ENCODE results near the gene GPX7. TPM values are rescaled to one million over a fixed set of nuclear protein-coding genes. Genes with fewer than 3 reads are reported as not detected.

Gene GPX7
- total and polyA plus RNA-seq, 9 donors, result 10.3 to 23.7 (median 13.2) TPM

DNA sequence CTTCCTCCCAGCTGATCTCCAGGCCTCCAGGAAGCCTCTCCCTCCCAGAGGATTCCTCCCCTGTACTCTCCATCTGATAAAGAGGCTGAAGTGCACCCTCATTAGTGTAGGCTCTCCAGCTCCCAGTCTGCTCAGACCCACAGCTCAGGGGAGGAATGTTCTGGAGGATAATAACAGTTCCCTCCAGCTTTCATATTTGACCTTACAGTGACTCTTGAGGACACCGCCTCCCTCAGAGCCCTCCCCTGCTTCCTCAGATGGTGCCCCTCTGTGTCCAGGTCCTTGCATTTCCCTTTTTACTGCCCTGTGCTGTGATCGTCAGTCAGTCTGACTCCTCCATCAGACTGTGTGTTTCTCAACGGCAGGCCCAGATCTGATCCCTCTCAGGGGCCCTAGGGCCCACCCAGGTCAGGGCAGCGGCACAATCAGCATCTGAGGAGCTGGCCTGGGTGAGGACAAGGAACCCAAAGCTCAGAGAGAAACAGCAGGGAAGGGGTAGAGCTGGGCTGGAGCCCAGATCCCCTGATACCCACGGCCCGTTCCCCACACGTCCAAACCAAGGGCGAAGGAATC lies 29.7 kb downstream of the GPX7 start:
- H3K27me3 ChIP-seq, result no peaks in the 10 kb centered on the region
- H3K36me3 ChIP-seq, result no peaks in the 10 kb centered on the region
- no peak for TF ChIP-seq POLR2A (IDR thresholded peaks at IDR 0.05)
- TF ChIP-seq, protein P1, sequence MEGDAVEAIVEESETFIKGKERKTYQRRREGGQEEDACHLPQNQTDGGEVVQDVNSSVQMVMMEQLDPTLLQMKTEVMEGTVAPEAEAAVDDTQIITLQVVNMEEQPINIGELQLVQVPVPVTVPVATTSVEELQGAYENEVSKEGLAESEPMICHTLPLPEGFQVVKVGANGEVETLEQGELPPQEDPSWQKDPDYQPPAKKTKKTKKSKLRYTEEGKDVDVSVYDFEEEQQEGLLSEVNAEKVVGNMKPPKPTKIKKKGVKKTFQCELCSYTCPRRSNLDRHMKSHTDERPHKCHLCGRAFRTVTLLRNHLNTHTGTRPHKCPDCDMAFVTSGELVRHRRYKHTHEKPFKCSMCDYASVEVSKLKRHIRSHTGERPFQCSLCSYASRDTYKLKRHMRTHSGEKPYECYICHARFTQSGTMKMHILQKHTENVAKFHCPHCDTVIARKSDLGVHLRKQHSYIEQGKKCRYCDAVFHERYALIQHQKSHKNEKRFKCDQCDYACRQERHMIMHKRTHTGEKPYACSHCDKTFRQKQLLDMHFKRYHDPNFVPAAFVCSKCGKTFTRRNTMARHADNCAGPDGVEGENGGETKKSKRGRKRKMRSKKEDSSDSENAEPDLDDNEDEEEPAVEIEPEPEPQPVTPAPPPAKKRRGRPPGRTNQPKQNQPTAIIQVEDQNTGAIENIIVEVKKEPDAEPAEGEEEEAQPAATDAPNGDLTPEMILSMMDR (IDR thresholded peaks at IDR 0.05), result no peak
- TF ChIP-seq EP300 (IDR thresholded peaks at IDR 0.05), result no peak
- peaks cover 4% of the 10 kb centered on the region for H3K4me1 ChIP-seq (ENCODE audit: insufficient read depth)
- H3K9me3 ChIP-seq, result no peaks in the 10 kb centered on the region
- 72 to 74% (median 74%) methylated on average over 8 of the region's 8 CpGs for WGBS, 3 donors
- H3K4me3 ChIP-seq, result no peak overlapping the region
- H3K27ac ChIP-seq, result no peak overlapping the region
- DNase-seq, result no peak
- intact Hi-C loops (cut with DNase I), result no loop called here

DNA sequence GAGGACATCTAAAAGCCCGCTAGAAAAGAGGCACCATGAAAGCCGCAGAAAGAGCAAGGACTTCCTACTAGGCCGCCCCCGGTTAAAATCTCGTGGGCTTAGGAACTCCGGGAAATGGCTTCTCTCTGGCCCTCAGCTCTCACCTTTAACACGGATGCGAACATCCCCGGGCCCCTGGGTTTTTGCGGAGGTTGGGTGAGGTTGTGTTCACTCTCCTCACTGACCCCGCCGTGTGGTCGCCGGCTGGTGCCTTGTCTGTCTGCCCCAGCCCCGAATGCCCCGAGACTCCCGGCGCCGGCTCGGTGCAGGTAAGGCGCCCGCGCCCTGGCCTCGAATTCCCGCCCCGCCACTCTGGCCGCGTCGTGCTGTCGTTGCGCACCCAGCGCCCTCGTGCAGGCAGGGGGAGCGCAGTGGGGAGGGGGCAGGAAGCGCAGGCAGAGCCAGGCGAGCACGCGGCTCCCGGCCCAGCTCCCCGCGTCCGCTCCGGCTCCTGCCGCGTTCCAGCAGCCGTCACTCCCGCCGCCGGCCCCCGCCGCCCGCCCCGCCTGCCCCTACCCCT lies 30.6 kb downstream of the GPX7 start, which contains the start of gene SHISAL2A:
Gene SHISAL2A (plus strand): TSS at position 437 of the 559 bp plus-strand sequence. CDS start 326 bp downstream, outside the sequence.
- H3K4me1 ChIP-seq (ENCODE audit: insufficient read depth), result peaks cover 4% of the 10 kb centered on the region
- WGBS, 3 donors, result 18 to 29% (median 23%) methylated on average over 36 to 53 of the region's 53 CpGs
- no peak within 1 kb of the TSS for H3K27ac ChIP-seq
- H3K9me3 ChIP-seq, result no peaks in the 10 kb centered on the region
- peak within 1 kb of the TSS; percentile 20 for H3K4me3 ChIP-seq
- no peaks in the 10 kb centered on the region for H3K27me3 ChIP-seq
- intact Hi-C loops (cut with DNase I), result no loop called here
- TF ChIP-seq, protein P1 (IDR thresholded peaks at IDR 0.05), result no peak
- no peak for TF ChIP-seq EP300 (IDR thresholded peaks at IDR 0.05)
- peak in 3 of 5 donors; percentile 27 to 45 (median 37) for DNase-seq
- no peaks in the 10 kb centered on the region for H3K36me3 ChIP-seq

DNA sequence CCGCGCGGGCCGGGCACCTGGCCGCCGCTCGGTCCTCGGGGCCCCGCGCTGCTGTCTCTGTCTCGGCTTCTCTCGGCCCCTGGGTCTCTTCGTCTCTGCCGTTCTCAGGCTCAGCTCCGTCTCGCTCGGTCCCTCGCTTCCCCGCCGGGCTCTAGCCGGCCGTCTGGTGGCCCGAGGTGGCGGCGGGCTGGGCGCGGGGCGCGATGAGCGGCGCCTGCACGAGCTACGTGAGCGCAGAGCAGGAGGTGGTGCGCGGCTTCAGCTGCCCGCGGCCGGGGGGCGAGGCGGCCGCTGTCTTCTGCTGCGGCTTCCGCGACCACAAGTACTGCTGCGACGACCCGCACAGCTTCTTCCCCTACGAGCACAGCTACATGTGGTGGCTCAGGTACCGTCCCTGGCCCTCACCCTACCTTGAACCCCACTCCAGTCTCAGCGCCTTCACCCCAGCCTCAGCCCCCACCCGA lies 31.2 kb downstream of the GPX7 start:
- no peak overlapping the region for H3K27ac ChIP-seq
- TF ChIP-seq, protein P1 (IDR thresholded peaks at IDR 0.05), result no peak
- TF ChIP-seq EP300 (IDR thresholded peaks at IDR 0.05) (no peak), POLR2A (IDR thresholded peaks at IDR 0.05) (no peak)
- intact Hi-C loops (cut with DNase I), result no loop called here
- H3K27me3 ChIP-seq, result no peaks in the 10 kb centered on the region
- no peaks in the 10 kb centered on the region for H3K36me3 ChIP-seq
- peak overlapping the region; percentile 20 for H3K4me3 ChIP-seq
- H3K9me3 ChIP-seq, result no peaks in the 10 kb centered on the region
- H3K4me1 ChIP-seq (ENCODE audit: insufficient read depth), result peaks cover 4% of the 10 kb centered on the region
- WGBS, 3 donors, result 15 to 33% (median 22%) methylated on average over 35 to 52 of the region's 52 CpGs
- no peak for DNase-seq

DNA sequence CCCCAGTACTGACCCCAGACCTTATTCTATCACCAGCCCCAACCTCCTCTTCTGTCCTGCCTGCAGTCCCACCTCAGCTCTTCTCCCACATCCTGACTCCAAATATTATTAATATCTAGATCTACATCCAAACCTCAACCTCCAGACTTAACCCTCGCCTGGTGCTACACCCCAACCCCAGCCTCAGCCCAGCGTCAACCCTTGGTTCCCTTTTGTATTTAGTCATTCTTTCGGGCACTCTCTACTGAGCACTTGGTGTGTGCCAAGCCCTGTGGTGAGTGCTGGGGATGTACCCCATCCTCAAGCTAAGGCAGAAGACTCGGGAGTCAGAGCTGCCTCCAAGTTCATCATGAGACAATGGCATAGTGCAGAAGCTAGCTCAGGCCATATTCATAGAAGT lies 31.9 kb downstream of the GPX7 start:
- no peak for DNase-seq
- Histone ChIP-seq H3K27ac (no peak overlapping the region), H3K27me3 (no peaks in the 10 kb centered on the region), H3K4me1 (ENCODE audit: insufficient read depth) (peaks cover 4% of the 10 kb centered on the region), H3K4me3 (no peak overlapping the region), H3K9me3 (no peaks in the 10 kb centered on the region), H3K36me3 (no peaks in the 10 kb centered on the region)
- no peak for TF ChIP-seq EP300 (IDR thresholded peaks at IDR 0.05)
- no peak for TF ChIP-seq POLR2A (IDR thresholded peaks at IDR 0.05)
- TF ChIP-seq, protein P1 (IDR thresholded peaks at IDR 0.05), result no peak
- intact Hi-C loops (cut with DNase I), result no loop called here
- 96 to 97% (median 97%) methylated on average over 4 of the region's 4 CpGs for WGBS, 3 donors

Measured in ovary (tissue), 9 donors.